GM19467 (cell line): Measurements from ENCODE around the gene CDSN.

Experiments used
- ATAC-seq: cut with Tn5 transposase; IDR thresholded peaks from one replicate; pipeline ENCODE4 v1.9.1; 2021; ENCODE audit warnings: mild to moderate bottlenecking, moderate library complexity; ENCODE audit not compliant: unreplicated experiment

CDSN gene

GRCh38 chr6:31121131-31121790 lies 1.0 kb upstream of the CDSN start:
- ATAC-seq, result no peak

GRCh38 chr6:31118178-31118577 lies 2.1 kb downstream of the CDSN start:
- no peak for ATAC-seq

- ATAC-seq, result no peak
Observed at GRCh38 chr6:31116661-31117385, 3.4 kb downstream of the CDSN start.

- ATAC-seq, result no peak
Observed at GRCh38 chr6:31115941-31116560, 4.2 kb downstream of the CDSN start.

- ATAC-seq, result no peak
Observed at GRCh38 chr6:31114970-31115849, 5.0 kb downstream of the CDSN start.

GRCh38 chr6:31114541-31114878 lies 5.7 kb downstream of the CDSN start, which contains the start of gene PSORS1C1:
Gene PSORS1C1 (plus strand): TSS chr6:31114800. CDS start chr6:31129633, 14,833 bp downstream.
- no peak for ATAC-seq

- no peak for ATAC-seq
Observed at GRCh38 chr6:31113861-31114540, 6.2 kb downstream of the CDSN start.

GRCh38 chr6:31112478-31112877 lies 7.8 kb downstream of the CDSN start, which contains the start of gene C6orf15:
Gene C6orf15 (minus strand): TSS chr6:31112575. CDS start chr6:31112555, 20 bp downstream.
- ATAC-seq, result no peak

GRCh38 chr6:31111712-31112111 lies 8.5 kb downstream of the CDSN start:
- ATAC-seq, result no peak

GRCh38 chr6:31110825-31111582 lies 9.2 kb downstream of the CDSN start:
- no peak for ATAC-seq

GRCh38 chr6:31107052-31107451 lies 13.2 kb downstream of the CDSN start:
- ATAC-seq, result no peak

- no peak for ATAC-seq
Observed at GRCh38 chr6:31103136-31103535, 17.1 kb downstream of the CDSN start.

GRCh38 chr6:31098449-31098938 lies 21.8 kb downstream of the CDSN start:
- ATAC-seq, result no peak

- no peak for ATAC-seq
Observed at GRCh38 chr6:31096656-31097055, 23.6 kb downstream of the CDSN start.

GRCh38 chr6:31096215-31096614 lies 24.0 kb downstream of the CDSN start:
- ATAC-seq, result no peak

GRCh38 chr6:31094389-31094881 lies 25.8 kb downstream of the CDSN start:
- ATAC-seq, result no peak

- ATAC-seq, result no peak
Observed at GRCh38 chr6:31092769-31093505, 27.3 kb downstream of the CDSN start.

GRCh38 chr6:31092238-31092637 lies 28.0 kb downstream of the CDSN start:
- ATAC-seq, result no peak

GRCh38 chr6:31091680-31092079 lies 28.6 kb downstream of the CDSN start:
- ATAC-seq, result no peak
